Fibroblast of lung (primary cell): Measurements from ENCODE around the gene ING3. TPM values are rescaled to one million over a fixed set of nuclear protein-coding genes. Genes with fewer than 3 reads are reported as not detected.

Source experiments
- DNase-seq, 2 donors: peaks; one replicate each; pipeline versions ENCODE4 v3.0.0 to v3.0.0-alpha.2; 2010; ENCODE audit warnings: low read depth in 2 of 2
- H2AFZ ChIP-seq: 2 replicates; pipeline ENCODE4 v1.5.1; 2012; ENCODE audit warnings: low read length, control low read depth, inconsistent platforms
- H3K27ac ChIP-seq: 2 replicates; pipeline ENCODE4 v1.5.1; 2011; ENCODE audit warnings: low read length, control low read depth; ENCODE audit not compliant: insufficient read depth
- H3K27me3 ChIP-seq: 2 replicates; pipeline ENCODE4 v1.5.1; 2011; ENCODE audit warnings: mild to moderate bottlenecking, low read length; ENCODE audit not compliant: control insufficient read depth, insufficient read depth
- H3K36me3 ChIP-seq: 2 replicates; pipeline ENCODE4 v1.5.1; 2011; ENCODE audit warnings: low read length; ENCODE audit not compliant: control insufficient read depth, insufficient read depth
- H3K4me1 ChIP-seq: 2 replicates; pipeline ENCODE4 v1.5.1; 2011; ENCODE audit warnings: low read length; ENCODE audit not compliant: control insufficient read depth, insufficient read depth; ENCODE audit errors: extremely low read depth
- H3K4me2 ChIP-seq: 2 replicates; pipeline ENCODE4 v1.5.1; 2011; ENCODE audit warnings: low read length, control low read depth; ENCODE audit not compliant: insufficient read depth; ENCODE audit errors: extremely low read depth
- H3K4me3 ChIP-seq, 4 experiments: fragments of 200-600 bp in 1 of 4; sonication (generic) in 1 of 4; replicated peaks in 1 of 4; 2 replicates each; pipeline ENCODE4 v1.5.1; 2011 to 2016; ENCODE audit warnings: low read length in 4 of 4, low read depth in 3 of 4, mild to moderate bottlenecking in 3 of 4, control low read depth in 2 of 4, inconsistent platforms in 1 of 4, mixed read lengths in 1 of 4; ENCODE audit not compliant: insufficient read depth in 1 of 4; ENCODE audit errors: control extremely low read depth in 1 of 4
- H3K79me2 ChIP-seq: 2 replicates; pipeline ENCODE4 v1.5.1; 2012; ENCODE audit warnings: mild to moderate bottlenecking, low read length, inconsistent platforms; ENCODE audit not compliant: control insufficient read depth, insufficient read depth
- H3K9ac ChIP-seq: 2 replicates; pipeline ENCODE4 v1.5.1; 2011; ENCODE audit warnings: mild to moderate bottlenecking, low read length, control low read depth; ENCODE audit not compliant: insufficient read depth
- H3K9me3 ChIP-seq: 2 replicates; pipeline ENCODE4 v1.5.1; 2012; ENCODE audit warnings: low read depth, low read length; ENCODE audit not compliant: control insufficient read depth, insufficient read depth
- H4K20me1 ChIP-seq: 2 replicates; pipeline ENCODE4 v1.5.1; 2011; ENCODE audit warnings: low read length; ENCODE audit not compliant: control insufficient read depth, insufficient read depth; ENCODE audit errors: extremely low read depth
- CTCF ChIP-seq, 2 donors: IDR thresholded peaks in 1 of 2; conservative IDR thresholded peaks in 1 of 2; 1 replicate in 1 of 2; 2 replicates in 1 of 2; pipeline ENCODE4 v1.5.1; 2011 to 2012; ENCODE audit warnings: low read length in 2 of 2, control low read depth in 1 of 2, inconsistent platforms in 1 of 2, low read depth in 1 of 2, mild to moderate bottlenecking in 1 of 2
- EZH2 ChIP-seq: IDR thresholded peaks from 2 replicates; pipeline ENCODE4 v1.5.1; 2012; ENCODE audit warnings: low read length, control low read depth, mild to moderate bottlenecking; ENCODE audit errors: missing control alignments
- polyA plus RNA-seq, 2 donors: library from polyadenylated mRNA; depleted of rRNA in 1 of 2; stranded (reverse) in 1 of 2; unstranded in 1 of 2; fragments of >200 nt; gene quantifications; 2 replicates each; pipeline ENCODE4 v1.2.1, GENCODE V29; 2011 to 2012; ENCODE audit warnings: missing spikeins in 1 of 2
- total RNA-seq: library from RNA; depleted of rRNA; stranded (reverse); fragments of >200 nt; gene quantifications from 2 replicates; pipeline ENCODE4 v1.2.1, GENCODE V29; 2014

The ING3 gene
- total and polyA plus RNA-seq, 2 donors (not counting 1 experiment from before 2014, with no cell fraction given): 16.6 to 17.5 TPM

- no peak for DNase-seq
- H3K79me2 ChIP-seq: peaks cover 11% of the 10 kb centered on the region
- H3K36me3 ChIP-seq: peaks cover 3% of the 10 kb centered on the region
- H3K9ac ChIP-seq: peak overlapping the region; percentile 100
- H2AFZ ChIP-seq: peak overlapping the region; percentile 67
- peak overlapping the region; percentile 99 for H3K27ac ChIP-seq
- peaks cover 3% of the 10 kb centered on the region for H3K4me1 ChIP-seq
- TF ChIP-seq CTCF (conservative IDR thresholded peaks at IDR 0.05 in 1 of 2, IDR thresholded peaks at IDR 0.05 in 1 of 2; ENCODE audit: low read depth in 1 of 2, low read length in 2 of 2) (no peak), EZH2 (no peak)
- H3K27me3 ChIP-seq: no peaks in the 10 kb centered on the region
- H4K20me1 ChIP-seq: no peaks in the 10 kb centered on the region
- peak overlapping the region; percentile 89 for H3K4me2 ChIP-seq
- H3K4me3 ChIP-seq: peak overlapping the region; percentile 76 to 92 (median 82)
- no peaks in the 10 kb centered on the region for H3K9me3 ChIP-seq
Observed at GRCh38 chr7:120951309-120951699, 727 bp downstream of the ING3 start.

GRCh38 chr7:120951826-120952225 lies 1.2 kb downstream of the ING3 start:
- TF ChIP-seq EZH2: no peak
- no peak for TF ChIP-seq CTCF (conservative IDR thresholded peaks at IDR 0.05 in 1 of 2, IDR thresholded peaks at IDR 0.05 in 1 of 2; ENCODE audit: low read depth in 1 of 2, low read length in 2 of 2)
- no peaks in the 10 kb centered on the region for H3K9me3 ChIP-seq
- H3K79me2 ChIP-seq: peaks cover 11% of the 10 kb centered on the region
- peak overlapping the region; percentile 8 for H3K27ac ChIP-seq
- peaks cover 3% of the 10 kb centered on the region for H3K36me3 ChIP-seq
- H3K27me3 ChIP-seq: no peaks in the 10 kb centered on the region
- no peak for DNase-seq
- peaks cover 3% of the 10 kb centered on the region for H3K4me1 ChIP-seq
- H4K20me1 ChIP-seq: no peaks in the 10 kb centered on the region
- H3K9ac ChIP-seq: no peak overlapping the region
- H2AFZ ChIP-seq: no peak overlapping the region
- peak overlapping the region; percentile 76 to 92 (median 82) for H3K4me3 ChIP-seq
- peak overlapping the region; percentile 89 for H3K4me2 ChIP-seq

- TF ChIP-seq CTCF (conservative IDR thresholded peaks at IDR 0.05 in 1 of 2, IDR thresholded peaks at IDR 0.05 in 1 of 2; ENCODE audit: low read depth in 1 of 2, low read length in 2 of 2) (no peak), EZH2 (no peak)
- H3K27ac ChIP-seq: no peak overlapping the region
Observed at GRCh38 chr7:120955577-120956149, 5.1 kb downstream of the ING3 start.

More at GRCh38 chr7:120955577-120956149, 5.1 kb downstream of the ING3 start:
- Histone ChIP-seq H3K9me3 (no peaks in the 10 kb centered on the region), H3K9ac (no peak overlapping the region), H3K79me2 (peaks cover 11% of the 10 kb centered on the region), H3K4me3 (no peak overlapping the region), H3K27me3 (no peaks in the 10 kb centered on the region), H4K20me1 (no peaks in the 10 kb centered on the region), H3K36me3 (peaks cover 3% of the 10 kb centered on the region), H2AFZ (no peak overlapping the region), H3K4me1 (no peaks in the 10 kb centered on the region), H3K4me2 (no peak overlapping the region)
- no peak for DNase-seq
